IPS DF 6.9 (cell line): ENCODE results near the gene SEMA4B.

Experiments used
- DNase-seq: peaks from one replicate; pipeline ENCODE4 v3.0.0-alpha.2; 2013; ENCODE audit warnings: low read depth, low spot score
- H3K27ac ChIP-seq: one replicate; pipeline ENCODE4 v1.5.1; 2013; ENCODE audit warnings: low read length, control low read depth
- H3K27me3 ChIP-seq: 2 replicates; pipeline ENCODE4 v1.6.1; 2013; ENCODE audit warnings: mild to moderate bottlenecking, low read length; ENCODE audit not compliant: control insufficient read depth, insufficient read depth
- H3K36me3 ChIP-seq: 2 replicates; pipeline ENCODE4 v1.6.1; 2013; ENCODE audit warnings: low read length; ENCODE audit not compliant: control insufficient read depth, insufficient read depth
- H3K4me1 ChIP-seq: 2 replicates; pipeline ENCODE4 v1.6.1; 2013; ENCODE audit warnings: low read length; ENCODE audit not compliant: control insufficient read depth, insufficient read depth
- H3K4me3 ChIP-seq: 2 replicates; pipeline ENCODE4 v1.5.1; 2013; ENCODE audit warnings: mild to moderate bottlenecking, low read length
- H3K9me3 ChIP-seq: 2 replicates; pipeline ENCODE4 v1.6.1; 2013; ENCODE audit warnings: low read length, inconsistent platforms; ENCODE audit not compliant: control insufficient read depth, insufficient read depth
- WGBS: extraction: QIAGEN DNeasy Blood & Tissue Kit; methylation state at CpG from one replicate; pipeline ENCODE4 v1.1.7; 2013; ENCODE audit warnings: mixed read lengths, missing lambda C conversion rate; ENCODE audit not compliant: insufficient read length, insufficient coverage; 5-methylcytosine and 5-hydroxymethylcytosine counted together

SEMA4B gene

DNA sequence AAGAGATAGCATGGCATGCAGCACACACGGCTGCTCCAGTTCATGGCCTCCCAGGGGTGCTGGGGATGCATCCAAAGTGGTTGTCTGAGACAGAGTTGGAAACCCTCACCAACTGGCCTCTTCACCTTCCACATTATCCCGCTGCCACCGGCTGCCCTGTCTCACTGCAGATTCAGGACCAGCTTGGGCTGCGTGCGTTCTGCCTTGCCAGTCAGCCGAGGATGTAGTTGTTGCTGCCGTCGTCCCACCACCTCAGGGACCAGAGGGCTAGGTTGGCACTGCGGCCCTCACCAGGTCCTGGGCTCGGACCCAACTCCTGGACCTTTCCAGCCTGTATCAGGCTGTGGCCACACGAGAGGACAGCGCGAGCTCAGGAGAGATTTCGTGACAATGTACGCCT, 27.8 kb downstream of the SEMA4B start:
- no peaks in the 10 kb centered on the region for H3K4me1 ChIP-seq
- no peak overlapping the region for H3K4me3 ChIP-seq
- no peak overlapping the region for H3K27ac ChIP-seq
- no CpG with 5 or more reads among the region's 15 CpGs for WGBS
- no peaks in the 10 kb centered on the region for H3K27me3 ChIP-seq
- no peak for DNase-seq
- H3K9me3 ChIP-seq: no peaks in the 10 kb centered on the region
- peaks cover 39% of the 10 kb centered on the region for H3K36me3 ChIP-seq

DNA sequence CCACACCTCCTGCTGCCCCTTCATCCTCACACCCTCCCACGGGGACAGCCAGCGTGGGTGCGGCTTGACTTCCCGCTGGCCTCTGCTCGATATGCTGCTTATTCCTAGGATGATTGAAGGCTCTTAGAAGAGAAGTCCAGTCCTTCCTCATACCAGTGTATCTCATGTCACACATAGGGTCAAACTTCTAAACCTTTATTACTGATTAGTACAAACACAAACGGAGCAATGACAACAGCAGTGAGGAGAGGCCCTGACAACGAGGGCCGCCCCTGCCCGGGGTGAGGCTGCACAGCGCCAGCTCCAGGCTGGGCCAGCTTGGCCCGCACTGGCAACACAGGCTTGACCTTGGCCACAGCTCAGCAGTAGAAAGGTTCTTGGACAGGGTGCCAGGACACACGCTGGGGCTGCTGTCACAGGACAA, 29.0 kb downstream of the SEMA4B start:
- no peak for DNase-seq
- H3K9me3 ChIP-seq: no peaks in the 10 kb centered on the region
- H3K36me3 ChIP-seq: peaks cover 30% of the 10 kb centered on the region
- H3K27me3 ChIP-seq: no peaks in the 10 kb centered on the region
- no peaks in the 10 kb centered on the region for H3K4me1 ChIP-seq
- WGBS: no CpG with 5 or more reads among the region's 12 CpGs
- H3K4me3 ChIP-seq: no peak overlapping the region
- no peak overlapping the region for H3K27ac ChIP-seq

DNA sequence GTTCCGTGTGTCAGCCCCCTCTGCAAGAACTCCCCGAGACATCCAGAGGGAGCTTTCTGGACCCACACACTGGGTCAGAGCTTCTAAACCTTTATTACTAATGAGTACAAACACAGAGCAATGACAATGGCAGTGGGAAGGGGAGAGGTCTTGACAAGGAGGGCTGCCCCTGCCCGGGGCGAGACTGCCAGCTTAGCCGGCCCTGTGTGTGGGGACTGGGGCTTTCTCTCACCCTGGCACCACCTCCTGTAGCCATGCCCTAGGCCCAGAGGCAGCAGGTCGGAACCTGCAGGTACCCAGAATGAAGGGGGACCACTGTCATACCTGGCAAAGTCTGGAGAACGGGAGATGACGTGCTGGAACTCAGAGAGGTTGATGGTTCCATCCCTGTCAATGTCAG, 29.5 kb downstream of the SEMA4B start:
- WGBS: no CpG with 5 or more reads among the region's 8 CpGs
- Histone ChIP-seq H3K4me1 (no peaks in the 10 kb centered on the region), H3K4me3 (no peak overlapping the region), H3K27me3 (no peaks in the 10 kb centered on the region), H3K36me3 (peaks cover 25% of the 10 kb centered on the region), H3K9me3 (no peaks in the 10 kb centered on the region), H3K27ac (no peak overlapping the region)
- no peak for DNase-seq

DNA sequence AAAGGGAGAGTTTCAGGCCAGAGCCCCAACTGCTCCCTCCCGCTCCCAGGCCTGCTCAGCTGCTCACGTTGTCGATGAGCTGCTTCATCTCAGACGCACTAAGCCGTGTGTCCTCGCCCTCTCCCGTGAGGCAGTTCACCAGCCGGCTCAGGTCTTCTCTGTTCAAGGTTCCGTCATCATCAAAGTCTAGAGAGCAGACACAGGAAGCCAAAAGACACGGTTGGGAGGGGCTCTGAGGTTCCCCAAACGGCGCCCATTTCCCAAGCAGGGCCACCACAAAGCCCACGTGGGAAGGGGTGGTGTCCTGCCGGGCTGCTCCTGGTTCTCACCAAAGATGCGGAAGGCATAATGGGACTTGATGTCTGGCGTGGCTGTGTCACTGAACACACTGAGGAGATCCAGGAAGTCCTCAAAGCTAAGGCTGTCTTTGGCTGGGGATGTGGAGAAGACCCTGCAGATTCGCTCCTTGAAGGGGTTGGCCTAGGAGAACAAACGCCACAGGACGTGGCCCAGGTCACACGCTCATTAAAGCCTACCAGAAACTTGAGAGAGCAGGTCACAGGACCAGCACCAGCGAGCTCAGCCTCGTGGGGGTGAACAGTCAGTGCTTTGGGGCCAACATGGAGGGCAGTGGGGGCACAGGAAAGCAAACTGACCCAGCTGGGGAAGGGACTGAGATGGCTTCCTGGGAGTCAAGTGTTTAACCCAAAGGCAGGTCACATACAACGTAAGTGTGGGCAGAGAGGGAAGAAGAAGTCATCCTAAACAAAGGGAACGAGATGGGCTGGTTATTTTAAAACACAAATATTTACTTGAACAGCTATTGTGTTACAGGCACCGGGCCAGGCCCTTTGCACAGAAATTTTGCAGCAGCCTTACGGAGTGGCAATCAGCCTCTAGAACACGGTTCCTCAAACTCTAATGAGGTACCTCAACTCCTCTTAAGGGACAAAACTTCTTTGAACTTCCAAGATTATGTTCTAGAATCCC, 30.2 kb downstream of the SEMA4B start:
- no CpG with 5 or more reads among the region's 27 CpGs for WGBS

DNA sequence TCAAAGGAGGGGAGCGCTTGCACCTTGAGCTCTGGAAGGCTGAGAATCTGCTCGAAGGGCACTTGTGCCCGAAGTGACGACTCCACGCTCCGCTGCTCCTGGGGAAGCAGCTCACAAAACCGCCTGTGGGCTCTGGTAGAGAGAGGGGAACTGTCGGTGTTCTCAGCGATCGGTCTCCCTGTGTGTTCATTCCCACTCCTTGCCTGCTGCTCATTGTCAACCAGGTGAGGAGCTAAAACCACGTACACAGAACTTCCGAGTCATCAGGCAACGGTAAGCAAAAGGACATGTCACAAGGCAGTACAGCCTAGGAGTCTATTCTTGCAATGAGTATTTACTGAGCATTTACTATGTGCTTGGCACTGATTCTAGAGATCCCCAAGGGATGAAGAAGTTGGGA, 31.1 kb downstream of the SEMA4B start:
- no peaks in the 10 kb centered on the region for H3K9me3 ChIP-seq
- H3K27me3 ChIP-seq: no peaks in the 10 kb centered on the region
- no peak for DNase-seq
- H3K36me3 ChIP-seq: peaks cover 20% of the 10 kb centered on the region
- no peak overlapping the region for H3K4me3 ChIP-seq
- H3K27ac ChIP-seq: no peak overlapping the region
- WGBS: no CpG with 5 or more reads among the region's 13 CpGs
- no peaks in the 10 kb centered on the region for H3K4me1 ChIP-seq

More for the DNA sequence above, 30.2 kb downstream of the SEMA4B start:
- no peak overlapping the region for H3K27ac ChIP-seq
- no peak for DNase-seq
- no peaks in the 10 kb centered on the region for H3K27me3 ChIP-seq
- H3K4me1 ChIP-seq: no peaks in the 10 kb centered on the region
- H3K36me3 ChIP-seq: peaks cover 22% of the 10 kb centered on the region
- no peak overlapping the region for H3K4me3 ChIP-seq
- H3K9me3 ChIP-seq: no peaks in the 10 kb centered on the region

DNA sequence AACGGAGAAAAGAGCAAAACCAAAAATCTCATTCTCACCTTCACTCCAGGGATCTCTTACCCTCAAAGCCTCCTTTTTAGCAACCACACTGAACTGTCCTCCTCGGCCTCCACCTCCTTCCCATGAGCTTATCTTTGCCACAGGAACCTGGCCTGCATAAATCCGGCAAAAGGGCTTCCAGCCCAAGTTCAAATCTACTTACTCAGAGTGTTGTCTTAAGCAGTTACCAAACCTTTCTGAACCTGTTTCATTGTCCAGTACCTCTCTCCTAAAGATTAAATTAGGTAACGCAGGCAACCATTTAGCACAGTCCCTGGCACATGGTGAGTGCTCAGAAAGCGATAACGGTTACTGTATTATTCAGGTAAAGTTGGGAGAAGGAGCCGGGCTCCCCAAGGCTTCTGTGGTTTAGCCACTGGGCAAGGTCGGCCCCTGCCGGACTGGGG, 31.8 kb downstream of the SEMA4B start:
- H3K27me3 ChIP-seq: no peaks in the 10 kb centered on the region
- no CpG with 5 or more reads among the region's 9 CpGs for WGBS
- DNase-seq: no peak
- H3K4me1 ChIP-seq: no peaks in the 10 kb centered on the region
- no peak overlapping the region for H3K27ac ChIP-seq
- H3K4me3 ChIP-seq: peak overlapping the region; percentile 78; the same call in 1 of the 2 replicates
- H3K36me3 ChIP-seq: peaks cover 14% of the 10 kb centered on the region
- H3K9me3 ChIP-seq: no peaks in the 10 kb centered on the region

DNA sequence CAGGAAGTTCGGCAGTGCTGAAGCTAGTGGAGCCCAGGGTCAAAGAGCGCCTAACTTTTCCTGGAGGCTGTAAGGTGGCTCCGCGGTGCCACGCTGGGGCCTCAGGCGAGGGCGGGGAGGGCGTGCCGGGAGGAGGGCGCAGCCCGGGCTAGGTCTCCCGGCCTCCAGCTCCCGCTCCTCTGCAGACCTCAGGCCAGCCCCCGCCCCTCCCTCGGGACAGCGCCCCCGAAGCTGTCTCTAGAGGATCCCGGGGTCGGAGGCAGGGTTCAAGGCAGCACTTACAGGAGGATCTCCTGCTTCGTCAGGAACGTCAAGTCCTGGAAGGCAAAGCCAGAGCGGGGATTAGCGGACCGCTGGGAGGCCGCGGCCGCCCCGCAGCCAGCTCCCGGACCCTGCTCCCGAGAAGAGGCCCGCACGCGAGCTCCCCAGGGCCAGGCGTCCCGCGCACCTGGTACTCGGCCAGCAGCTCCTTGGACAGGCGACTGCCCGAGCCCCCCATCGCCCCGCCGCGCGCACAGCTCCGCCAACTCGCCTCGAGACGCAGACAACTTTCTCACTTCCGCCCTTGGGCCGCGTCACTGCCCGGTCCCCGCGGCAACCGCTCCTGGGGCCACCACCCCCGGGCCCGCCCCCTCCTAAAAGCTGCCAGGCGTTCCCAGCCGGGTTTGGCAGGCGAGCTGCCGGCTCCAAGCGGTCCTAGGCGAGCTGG, 32.4 kb downstream of the SEMA4B start, which contains the start of gene CIB1:
Gene CIB1 (minus strand): TSS at position 555 of the 709 bp plus-strand sequence. CDS start 56 bp downstream, at position 499.
- Histone ChIP-seq H3K9me3 (no peaks in the 10 kb centered on the region), H3K27me3 (no peaks in the 10 kb centered on the region), H3K4me3 (peak within 1 kb of the TSS; percentile 78; the same call in 1 of the 2 replicates), H3K4me1 (no peaks in the 10 kb centered on the region), H3K36me3 (peaks cover 8% of the 10 kb centered on the region; the same call in 1 of the 2 replicates), H3K27ac (no peak within 1 kb of the TSS)
- whole genome bisulfite sequencing: no CpG with 5 or more reads among the region's 63 CpGs
- DNase-seq: no peak

DNA sequence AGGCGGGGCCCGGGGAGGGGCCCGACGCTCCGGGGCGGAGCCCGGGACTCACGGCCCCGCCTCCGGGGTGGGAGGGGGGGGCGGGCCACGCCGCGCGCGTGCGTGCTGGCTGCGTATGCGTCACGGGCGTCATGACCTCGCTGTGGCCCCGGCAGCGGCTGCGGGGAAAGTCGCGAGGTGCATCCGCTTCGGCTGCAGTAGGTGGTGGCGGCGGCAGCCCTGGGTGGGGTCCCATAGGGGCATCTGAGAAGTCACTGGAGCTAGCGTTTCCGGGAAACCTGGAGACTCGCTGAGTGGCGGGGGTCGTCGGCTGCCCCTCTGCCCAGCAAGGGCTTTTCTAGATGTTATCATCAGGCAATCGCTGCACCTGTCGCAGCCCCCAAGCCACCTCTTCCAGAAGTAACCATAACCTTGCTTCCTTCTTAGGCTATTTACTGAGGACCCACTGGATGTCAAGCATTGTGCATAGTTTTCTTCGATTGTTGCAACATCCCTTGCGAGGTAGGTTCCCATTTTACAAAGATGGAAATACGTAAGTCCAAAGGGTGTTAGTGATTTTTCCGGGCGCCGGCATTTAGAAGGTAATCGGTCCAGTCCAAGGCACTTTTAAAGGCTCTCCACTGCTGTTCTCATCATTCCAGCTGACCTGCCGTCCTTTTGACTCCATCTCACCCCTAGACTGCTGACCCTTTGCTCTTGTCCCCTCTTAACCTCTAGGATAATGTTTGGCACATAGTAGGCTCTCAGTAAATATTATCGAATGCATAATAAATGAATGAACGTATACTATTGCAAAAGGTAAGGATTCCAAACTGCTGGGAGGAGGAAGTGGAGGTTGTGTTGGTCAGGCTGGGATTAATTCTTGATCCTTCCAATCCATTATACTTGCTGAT, 33.2 kb downstream of the SEMA4B start, which contains the start of gene GDPGP1:
Gene GDPGP1 (plus strand): TSS at position 114 of the 893 bp plus-strand sequence. CDS start 6,700 bp downstream, outside the sequence.
- no CpG with 5 or more reads among the region's 49 CpGs for whole genome bisulfite sequencing
- Histone ChIP-seq H3K4me1 (no peaks in the 10 kb centered on the region), H3K27me3 (no peaks in the 10 kb centered on the region), H3K36me3 (no peaks in the 10 kb centered on the region; the same call in 1 of the 2 replicates), H3K4me3 (peak within 1 kb of the TSS; percentile 78; the same call in 1 of the 2 replicates), H3K9me3 (no peaks in the 10 kb centered on the region), H3K27ac (no peak within 1 kb of the TSS)
- no peak for DNase-seq

DNA sequence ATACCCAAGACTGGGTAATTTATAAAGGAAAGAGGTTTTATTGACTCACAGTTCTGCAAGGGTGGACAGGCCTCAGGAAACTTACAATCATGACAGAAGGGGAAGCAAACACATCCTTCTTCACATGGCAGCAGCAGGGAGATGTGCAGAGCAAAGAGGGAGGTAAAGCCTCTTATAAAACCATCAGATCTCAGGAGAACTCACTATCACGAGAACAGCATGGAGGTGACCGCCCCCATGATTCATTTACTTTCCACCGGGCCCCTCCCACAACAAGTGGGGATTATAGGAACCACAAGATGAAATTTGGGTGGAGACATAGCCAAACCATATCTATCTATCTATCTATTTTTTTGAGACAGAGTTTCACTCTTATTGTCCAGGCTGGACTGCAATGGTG, 38.2 kb downstream of the SEMA4B start:
- DNase-seq: no peak
- no peaks in the 10 kb centered on the region for H3K4me1 ChIP-seq
- WGBS: no CpG with 5 or more reads among the region's 3 CpGs
- no peak overlapping the region for H3K27ac ChIP-seq
- no peaks in the 10 kb centered on the region for H3K36me3 ChIP-seq
- no peaks in the 10 kb centered on the region for H3K27me3 ChIP-seq
- no peaks in the 10 kb centered on the region for H3K9me3 ChIP-seq
- no peak overlapping the region for H3K4me3 ChIP-seq
